ENCODE data around the gene MAP7D1.

The MAP7D1 gene

DNA sequence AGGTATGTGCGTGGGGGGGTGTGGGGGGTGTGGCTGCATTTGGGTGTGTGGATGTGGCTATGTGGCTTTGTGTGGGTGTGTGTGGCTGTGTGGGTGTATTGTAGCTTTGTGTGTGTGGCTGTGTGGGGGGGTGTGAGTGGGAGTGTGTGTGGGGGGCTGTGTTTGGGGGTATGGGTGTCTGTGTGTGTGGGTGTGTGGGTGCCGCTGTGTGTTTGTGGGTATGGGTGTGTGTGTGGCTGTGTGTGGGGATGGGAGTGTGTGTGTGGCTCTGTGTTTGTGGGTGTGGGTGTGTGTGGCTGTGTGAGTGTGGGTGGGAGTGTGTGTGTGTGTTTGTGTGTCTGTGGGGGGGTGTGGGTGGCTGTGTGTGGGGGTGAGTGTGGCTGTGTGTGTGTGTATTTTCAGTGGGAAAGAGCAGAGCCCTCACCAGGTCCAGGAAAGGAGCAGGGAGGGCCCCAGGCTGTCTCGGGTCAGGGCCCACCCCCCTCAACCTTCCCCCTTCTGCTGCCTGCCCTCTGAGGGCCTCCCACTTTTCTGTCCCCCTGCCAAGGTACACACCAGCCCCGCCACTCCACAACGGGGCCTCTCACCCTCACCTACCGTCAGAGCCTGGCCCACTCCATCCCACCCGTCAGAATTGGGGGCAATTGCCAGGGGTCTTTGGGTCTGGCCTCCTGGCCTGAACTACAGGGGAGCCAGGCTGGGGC is 29.0 kb upstream of the MAP7D1 start:
- no peak for DNase-seq (ENCODE audit: low read depth in 2 of 2)

DNA sequence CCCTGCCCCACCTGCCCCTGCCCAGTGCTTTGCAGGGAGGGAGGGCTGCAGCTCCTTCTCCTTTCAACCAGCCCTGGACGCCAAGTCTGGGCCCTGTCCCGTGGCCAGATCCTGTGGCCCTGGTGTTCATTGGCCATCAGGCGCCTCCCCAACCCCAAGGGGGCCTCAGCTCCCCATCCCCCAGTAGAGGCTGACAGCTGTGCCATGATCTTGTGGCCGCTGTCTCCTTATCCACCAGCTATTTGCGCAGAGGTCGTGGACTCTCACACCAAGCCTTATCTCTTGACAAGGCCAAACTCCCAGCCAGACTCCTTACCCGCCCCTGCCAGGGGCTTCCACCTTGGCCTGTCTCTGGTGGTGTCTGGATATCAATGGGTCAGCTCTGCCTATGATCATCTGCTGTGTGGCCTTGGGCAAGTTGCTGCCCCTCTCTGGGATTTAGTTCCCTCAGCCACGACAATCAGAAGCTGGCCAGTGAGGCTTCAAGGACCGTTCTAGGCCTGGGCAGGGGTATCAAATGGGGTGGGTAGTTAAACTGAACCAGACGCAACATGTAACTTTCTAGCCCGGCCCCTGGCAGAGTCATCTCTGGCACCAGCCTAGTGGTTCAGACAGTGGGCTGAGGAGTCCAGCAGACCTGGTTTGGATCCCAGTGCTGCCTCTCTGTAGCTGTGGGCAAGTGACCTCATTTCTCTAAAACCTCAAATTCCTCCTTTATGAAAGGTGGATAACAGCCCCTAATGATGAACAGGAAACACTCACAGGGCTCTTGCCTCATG is 27.6 kb upstream of the MAP7D1 start:
- no peak for DNase-seq (ENCODE audit: low read depth in 2 of 2)

DNA sequence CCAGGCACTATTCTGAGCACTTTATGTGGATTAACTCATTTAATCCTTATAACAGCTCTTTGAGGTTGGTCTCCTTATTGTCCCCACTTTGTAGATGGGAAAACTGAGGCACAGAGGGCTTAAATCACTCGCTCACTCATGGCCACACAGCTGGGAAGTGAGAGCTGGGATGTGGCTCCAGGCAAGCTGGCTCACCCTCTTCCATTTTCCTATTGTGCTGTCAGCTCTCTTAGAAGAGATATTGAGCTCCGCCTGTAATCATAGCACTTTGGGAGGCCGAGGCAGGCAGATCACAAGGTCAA is 27.1 kb upstream of the MAP7D1 start:
- no peak for DNase-seq (ENCODE audit: low read depth in 2 of 2)

DNA sequence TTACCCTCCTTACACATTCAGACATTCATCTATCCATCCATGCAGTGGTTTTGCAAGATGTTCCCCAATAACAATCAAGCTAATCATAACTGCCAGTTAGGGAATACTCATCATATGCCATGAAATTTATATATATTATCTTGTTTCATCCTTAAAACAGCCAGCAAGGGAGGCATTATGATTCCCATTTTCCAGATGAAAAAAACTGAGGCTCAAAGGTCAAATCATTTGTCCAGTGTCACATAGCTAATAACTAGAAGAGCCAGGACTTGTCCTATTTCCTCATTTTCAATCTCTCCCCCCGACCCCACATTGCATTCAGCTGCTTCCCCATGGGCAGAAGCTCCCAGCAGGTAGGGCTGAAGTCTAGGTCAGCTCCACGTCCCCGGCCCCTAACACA is 23.9 kb upstream of the MAP7D1 start:
- DNase-seq (ENCODE audit: low read depth in 2 of 2), result no peak

DNA sequence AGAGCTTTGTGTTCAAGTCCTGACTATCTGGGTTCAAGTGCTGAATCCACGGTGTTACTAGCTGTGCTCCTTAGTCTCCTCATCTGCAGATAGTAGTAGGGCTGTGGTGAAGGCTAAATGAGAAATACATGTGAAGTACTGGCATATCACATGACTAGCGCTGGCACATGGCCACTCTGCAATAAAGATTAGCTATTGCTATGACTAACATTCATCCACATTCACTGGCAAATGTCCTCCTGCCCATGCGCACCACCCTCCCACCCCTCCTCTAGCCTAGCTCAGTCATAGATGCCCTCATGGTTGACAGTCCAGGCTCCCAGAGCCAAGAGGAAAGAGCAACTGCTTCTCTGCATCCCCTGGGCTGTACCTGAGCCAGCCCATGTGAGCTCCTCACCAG is 22.5 kb upstream of the MAP7D1 start:
- no peak for DNase-seq (ENCODE audit: low read depth in 2 of 2)

DNA sequence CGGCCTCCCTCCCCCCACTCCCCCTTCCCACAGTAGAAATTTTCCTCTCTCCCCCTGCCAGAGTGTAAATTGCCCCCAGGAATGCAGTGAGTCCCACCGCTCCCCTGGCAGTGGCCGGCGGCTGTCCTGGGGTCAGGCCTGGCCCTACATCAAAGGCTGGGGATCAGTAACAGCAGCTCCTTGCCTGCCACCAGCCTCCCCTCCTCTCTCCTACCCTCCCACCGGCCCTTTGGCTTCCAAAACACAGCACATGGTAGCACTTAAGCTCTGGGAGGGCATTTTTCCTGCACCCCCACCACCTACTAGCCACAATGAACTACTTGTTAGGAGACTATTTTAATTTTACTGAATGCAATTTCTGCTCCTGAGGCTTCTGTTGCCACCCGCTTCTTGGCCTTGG is 21.9 kb upstream of the MAP7D1 start:
- no peak for DNase-seq (ENCODE audit: low read depth in 2 of 2)

DNA sequence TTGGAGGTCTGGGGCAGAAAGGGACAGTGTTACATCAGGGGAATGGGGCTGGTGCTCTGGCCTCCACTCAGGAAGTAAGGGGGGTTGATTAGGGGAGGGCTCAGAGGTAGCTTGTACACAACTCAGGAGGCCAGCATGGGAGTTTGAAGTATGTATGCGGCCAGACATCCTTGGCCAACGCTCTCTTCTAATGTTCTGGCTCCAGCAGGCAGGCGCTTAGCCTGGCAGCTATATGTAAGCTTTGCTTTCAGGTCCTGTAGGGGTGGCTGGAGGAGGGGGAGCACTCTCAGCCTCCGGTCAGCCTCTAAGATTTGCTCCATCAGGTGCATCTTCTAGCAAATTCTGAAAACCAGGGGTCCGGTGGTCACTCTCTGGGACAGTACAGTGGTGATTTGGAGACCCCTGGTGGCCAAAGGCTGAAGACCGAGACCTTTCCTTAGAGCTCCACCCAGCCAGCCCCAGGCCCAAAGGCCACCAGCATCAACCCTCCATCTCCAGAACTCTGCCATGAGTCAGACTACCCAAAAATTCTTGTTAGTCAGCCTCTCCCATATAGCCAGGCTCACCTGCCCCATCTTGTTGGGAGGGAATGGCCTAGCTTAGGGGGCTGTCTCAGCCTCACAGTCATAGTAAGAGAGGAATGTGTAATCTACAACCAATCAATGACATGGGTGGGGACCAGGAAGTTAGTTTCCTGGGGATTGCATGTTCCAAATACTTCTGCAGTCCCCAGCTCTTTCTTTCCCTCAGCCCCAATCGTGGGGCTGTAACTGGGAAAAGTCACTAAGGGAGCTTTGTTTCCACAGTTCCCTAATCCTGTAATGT is 21.2 kb upstream of the MAP7D1 start:
- DNase-seq (ENCODE audit: low read depth in 2 of 2), result no peak

DNA sequence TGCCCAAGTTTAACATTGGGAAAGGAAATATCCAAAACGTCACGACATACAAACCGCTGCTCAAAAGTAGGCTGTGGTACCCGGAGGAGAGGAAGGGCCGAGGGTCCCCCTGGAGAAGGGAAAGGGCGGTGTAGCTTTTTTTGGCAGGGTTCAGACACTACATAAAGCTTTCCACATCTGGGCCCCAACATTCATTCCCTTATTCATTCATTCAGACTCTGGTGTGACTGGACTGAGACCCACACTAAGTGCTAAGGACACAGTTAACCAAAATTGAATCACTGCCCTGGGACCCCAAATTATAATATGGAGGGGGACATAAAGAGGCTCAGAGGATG is 20.7 kb upstream of the MAP7D1 start:
- no peak for DNase-seq (ENCODE audit: low read depth in 2 of 2)

DNA sequence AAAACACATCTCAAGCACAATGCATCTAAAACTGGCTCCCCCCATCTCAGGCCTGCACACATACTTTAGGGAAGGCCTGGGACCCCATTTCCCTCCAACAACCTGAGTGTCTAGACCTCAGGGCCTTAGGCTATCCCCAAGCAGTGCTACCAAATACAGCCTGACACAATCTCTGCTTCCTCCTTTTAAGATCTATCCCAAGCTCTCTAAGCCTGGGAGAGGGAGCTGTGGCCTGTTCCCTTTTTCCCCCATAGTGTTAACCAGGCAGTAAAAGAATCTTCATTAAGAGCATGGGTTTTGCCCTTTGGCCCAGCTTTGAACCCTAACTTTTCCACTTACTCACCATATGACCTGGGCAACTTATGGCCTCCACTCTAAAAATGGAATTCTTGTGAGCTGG is 20.2 kb upstream of the MAP7D1 start:
- DNase-seq (ENCODE audit: low read depth in 2 of 2), result no peak

DNA sequence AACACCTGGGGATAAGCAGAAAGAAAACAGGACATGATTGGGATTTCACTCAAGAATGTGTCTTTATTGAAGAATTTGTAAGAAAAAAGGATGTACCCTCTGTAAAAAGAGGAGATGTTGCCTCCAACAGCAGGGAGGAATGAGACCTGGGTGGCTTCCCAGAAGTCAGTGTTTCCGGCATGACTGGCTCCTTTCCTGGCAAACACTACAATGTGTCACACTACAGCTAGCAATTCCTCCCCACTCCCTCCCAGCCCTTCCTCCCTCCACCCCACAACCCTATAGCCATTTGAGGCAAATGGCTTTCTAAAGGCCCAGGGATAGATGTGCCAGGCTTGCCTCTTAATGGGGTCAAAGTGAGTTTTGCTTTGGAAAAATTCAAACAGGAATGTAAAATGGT is 19.4 kb upstream of the MAP7D1 start:
- DNase-seq (ENCODE audit: low read depth in 2 of 2), result no peak

DNA sequence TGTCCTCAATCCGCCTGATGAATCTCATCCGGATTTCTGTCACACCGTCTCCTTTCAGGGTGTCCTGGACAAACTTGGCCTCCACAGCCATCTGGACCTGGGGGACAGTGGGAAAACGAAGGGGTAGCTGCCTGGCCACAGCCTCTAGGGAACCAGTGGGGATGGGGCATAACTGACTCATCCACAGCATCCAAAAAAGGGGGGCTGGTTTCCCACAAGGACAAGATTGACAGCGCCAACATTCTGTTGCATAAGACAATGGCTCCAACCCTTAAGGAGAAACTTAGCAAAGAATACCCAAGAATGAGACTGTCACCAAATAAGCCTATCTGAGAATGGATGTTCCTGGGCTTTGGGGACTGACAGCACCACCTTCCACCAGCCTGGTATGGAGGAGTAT is 18.7 kb upstream of the MAP7D1 start:
- DNase-seq (ENCODE audit: low read depth in 2 of 2), result no peak

DNA sequence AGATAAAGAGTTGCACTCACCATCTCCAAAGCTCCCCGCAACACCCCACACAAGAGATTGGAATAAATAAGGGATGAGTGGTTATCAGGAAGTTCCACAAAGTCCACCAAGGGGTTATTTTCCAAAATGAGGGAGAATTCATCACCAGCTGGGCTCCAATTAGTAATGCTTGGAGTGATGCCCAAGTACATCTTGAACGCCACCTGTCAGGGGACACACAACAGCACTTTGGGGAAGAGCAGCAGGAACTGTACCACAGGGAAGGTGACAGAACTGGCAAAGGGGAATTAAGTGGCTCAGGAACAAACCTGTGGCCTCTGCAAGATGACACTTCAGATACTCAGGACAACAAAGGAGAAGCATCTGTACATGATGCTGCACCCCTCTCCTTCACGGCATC is 18.2 kb upstream of the MAP7D1 start:
- no peak for DNase-seq (ENCODE audit: low read depth in 2 of 2)

DNA sequence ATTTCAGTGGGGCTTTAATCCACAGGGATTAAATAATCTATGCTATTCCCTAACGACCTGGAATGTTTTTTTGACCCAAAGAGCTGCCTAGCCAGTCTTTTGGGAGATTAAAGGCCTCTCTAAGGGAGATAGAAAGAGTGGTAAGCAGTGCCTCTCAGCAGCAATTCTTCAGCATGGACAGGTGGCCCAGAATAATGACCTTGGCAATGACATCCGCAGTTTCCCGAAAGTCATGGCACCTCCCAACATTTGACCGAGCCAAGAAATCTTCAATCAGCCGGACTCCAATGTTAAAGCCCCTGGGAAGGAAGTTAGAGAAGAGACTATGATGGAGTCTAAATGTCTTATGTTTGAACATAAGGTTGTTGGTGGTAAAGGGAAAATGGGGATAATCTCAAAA is 16.4 kb upstream of the MAP7D1 start:
- no peak for DNase-seq (ENCODE audit: low read depth in 2 of 2)

DNA sequence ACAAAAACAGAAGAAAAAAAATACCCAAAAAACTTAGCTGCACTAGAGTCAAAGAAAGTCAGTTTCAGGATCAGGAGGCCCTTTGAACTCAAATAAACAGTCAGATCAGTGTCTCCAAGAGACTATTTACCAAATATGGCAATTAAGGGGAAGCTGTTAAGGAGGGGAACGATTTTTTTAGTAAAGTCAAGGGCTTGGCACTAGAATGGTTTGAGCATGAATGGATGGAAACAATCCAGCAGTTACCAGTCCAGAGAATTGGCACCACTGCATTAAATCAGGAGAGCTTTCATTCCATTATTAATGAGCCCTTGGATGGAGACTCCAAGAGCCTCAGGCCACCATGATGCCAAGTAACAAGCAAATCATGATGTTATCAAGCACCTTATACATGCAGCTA is 13.8 kb upstream of the MAP7D1 start:
- DNase-seq (ENCODE audit: low read depth in 2 of 2), result no peak

DNA sequence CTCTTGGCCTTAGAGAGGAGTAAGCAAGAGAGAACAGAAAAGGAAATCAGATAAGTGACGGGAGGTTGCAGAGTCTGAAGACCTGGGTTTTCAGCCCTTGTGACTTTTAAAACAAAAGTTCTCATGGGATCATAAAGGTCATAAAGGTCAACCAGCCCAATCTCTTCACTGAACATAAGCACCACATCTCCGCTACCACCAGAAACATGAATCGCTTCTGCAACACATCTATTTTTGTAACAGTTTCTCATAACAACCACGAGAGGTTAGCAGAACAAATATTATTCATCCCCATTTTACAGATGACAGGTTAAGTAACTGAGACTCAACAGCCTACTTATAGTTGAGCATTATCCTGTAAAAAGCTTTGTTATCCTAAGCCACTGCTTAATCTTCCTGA is 12.5 kb upstream of the MAP7D1 start:
- DNase-seq (ENCODE audit: low read depth in 2 of 2), result no peak

DNA sequence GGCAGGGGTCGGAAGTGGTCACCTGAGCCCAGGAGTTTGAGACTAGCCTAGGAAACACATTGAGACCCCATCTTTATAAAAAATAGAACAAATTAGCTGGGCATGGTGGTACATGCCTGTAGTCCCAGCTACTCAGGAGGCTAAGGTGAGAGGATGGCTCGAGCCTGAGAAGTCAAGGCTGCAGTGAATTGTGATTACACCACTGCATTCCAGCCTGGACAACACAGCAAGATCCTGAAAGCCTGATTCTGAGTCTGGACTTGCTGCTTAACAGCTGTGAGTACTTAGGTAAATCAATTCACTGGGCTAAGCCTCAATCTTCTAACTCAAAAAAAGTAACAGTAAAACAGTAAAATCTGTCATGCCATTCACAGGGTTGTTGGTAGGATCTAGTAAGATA is 11.5 kb upstream of the MAP7D1 start:
- DNase-seq (ENCODE audit: low read depth in 2 of 2), result no peak

DNA sequence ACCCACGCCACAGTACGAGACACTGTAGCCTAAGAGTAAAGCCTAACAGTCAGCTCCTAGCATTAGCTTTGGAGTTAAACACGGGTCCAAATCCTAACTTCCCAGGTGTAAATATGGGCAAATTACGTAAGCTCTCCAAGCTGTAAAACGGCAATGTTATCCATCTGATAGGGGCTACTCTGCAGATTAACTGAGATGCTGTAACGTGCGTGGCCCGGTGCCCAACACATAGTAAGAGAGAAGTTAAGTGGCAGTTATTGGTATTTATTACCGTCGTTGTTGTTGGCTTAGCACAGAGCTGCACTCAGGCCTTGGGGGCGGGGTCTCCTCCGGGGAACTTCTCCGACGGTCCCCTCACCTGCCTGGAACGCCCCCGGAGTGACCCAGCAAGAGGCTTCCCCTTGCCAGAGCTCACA is 7.1 kb upstream of the MAP7D1 start:
- no peak for DNase-seq (ENCODE audit: low read depth in 2 of 2)

DNA sequence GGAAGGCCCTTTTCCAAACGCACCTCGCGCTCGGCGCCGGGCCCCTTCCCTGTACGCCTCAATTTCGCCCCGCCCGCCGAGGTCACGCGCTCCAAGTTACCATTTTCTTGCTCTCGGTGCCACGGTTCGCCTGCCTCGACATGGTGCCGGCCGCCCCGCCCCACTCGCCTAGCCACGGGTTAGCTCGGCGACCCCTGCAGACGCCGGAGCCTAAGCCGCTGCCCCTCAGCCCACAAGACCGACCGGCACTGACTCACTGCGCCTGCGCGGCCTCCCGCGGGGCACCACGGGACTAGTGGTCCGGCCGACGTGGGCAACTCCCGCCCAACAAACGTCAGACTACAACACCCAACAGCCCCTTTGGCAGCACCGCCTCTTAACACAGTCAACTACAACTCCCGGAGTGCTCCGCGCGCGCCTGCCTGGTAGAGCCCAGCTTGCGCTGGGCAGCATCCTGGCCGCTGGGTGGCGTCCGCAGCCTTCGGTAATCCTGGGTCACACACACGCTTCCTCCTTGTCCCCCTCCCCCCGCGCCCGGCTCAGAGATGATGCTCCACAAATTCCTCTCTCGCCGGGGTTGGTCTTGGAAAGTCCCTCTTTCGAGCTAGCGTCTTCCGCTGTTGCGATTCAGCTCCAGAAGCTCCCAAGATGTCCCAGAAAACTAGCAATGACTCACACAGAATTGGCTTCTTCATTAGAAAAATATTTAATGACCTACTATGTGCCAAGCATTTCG is 6.6 kb upstream of the MAP7D1 start, which contains the start of gene TRAPPC3:
TSS of gene TRAPPC3 (minus strand) at position 250 of the 736 bp plus-strand sequence. CDS start at position 142, 108 bp downstream.
- peak; percentile 99 to 100 for DNase-seq (ENCODE audit: low read depth in 2 of 2)

DNA sequence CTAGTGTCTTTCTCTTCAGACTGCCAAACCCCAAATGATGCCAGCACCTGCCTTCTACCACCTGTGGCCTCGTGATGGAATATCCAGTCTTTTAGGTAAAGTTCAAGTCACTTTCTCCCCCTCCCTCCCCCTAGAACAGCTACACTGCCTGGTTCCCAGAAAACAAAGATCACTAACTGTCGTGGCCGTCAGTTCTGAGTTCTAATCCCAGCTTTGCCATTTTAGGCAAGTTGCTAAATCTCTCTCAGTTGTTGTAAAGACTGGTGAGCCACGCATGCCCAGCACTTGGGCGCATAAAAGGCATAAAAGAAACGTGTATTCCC is 6.0 kb upstream of the MAP7D1 start:
- no peak for DNase-seq (ENCODE audit: low read depth in 2 of 2)

DNA sequence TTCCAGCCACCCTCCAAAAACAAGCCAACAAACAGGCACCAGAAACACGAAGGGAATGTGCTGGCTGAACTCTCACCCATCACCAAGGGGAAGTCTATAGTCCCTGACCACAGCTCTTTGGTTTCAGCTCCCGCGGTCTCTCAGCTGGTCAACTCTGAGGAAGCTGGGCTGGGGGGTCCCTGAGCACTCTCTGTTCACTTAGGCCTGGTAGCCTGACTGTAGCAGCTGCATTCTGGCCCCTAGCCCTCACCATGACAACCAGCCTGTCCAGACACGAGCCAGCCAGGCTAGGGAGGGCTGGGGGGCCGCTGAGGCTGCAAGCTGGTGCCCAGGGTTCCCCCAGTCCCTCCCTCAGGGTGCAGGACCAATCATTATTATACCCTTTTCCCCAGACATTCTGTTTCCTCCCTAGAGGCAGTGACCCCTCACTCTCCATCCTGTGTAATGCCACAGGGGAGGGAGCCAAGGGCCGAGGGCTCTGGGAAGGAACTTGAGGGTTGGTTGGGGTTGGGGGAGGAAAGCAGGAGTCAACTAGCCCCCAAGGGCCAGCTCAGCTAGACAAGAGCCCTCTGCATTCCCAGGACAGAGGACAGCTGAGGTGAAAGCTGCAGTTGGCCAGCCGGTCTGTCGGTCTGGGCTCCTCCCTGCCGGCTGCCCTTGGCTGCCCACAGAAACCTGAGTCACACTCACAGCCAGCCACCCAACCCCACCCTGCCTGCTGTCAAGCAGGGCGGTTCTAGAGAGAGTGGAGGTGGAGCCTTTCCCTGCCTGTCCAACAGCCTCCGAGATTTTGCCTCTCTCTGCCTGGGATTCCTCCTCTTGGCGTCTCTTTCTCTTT is 5.4 kb upstream of the MAP7D1 start:
- peak in 1 of 2 donors; percentile 76 for DNase-seq (ENCODE audit: low read depth in 2 of 2)

DNA sequence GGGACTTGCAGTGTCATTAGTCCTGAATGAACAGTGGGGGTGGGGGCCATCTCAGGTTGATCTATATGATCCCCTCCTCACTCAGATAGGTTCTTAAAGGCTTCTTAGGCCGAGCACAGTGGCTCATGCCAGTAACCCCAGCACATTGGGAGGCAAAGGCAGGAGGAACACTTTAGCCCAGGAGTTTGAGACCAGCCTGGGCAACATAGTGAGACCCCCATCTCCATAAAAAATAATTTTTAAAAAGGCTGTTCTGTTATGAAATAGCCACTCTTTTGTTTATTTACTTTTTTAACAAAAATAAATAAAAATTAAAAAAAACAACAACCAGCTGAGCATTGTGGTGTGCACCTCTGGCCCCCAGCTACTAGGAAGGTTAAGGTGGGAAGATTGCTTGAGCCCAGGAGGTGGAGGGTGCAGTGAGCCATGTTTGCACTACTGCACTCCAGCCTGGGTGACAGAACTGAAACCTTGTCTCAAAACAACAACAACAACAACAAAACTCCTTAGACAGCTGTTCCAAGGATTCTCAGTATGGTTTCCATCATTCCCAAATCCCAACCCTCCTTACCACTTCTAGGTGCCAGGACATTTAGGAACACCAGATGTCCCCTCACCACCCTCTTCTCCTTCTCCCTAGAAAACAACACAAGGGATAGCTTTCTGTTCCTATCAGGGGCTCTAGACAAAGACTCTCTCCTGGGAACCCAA is 4.7 kb upstream of the MAP7D1 start:
- DNase-seq (ENCODE audit: low read depth in 2 of 2), result no peak

All from stimulated activated CD4-positive, alpha-beta T cell treated with anti-CD3 and anti-CD28 coated beads, Interleukin-4, amount 100 ng/mL, for 48 hours (primary cell).